Hematopoietic multipotent progenitor cell treated with erythropoietin and hydrocortisone succinate and interleukin-3 and kit ligand, for 8 days (in vitro differentiated cells): ENCODE measurements around the gene CLK4.

Experiments used
- DNase-seq: peaks from one replicate; pipeline ENCODE4 v3.0.0-alpha.2; 2015

CLK4 gene

GRCh38 chr5:178626484-178627258 is at the start of gene CLK4:
Gene CLK4, minus strand, starts transcription at chr5:178627050. Its CDS starts 3,634 bp downstream, at chr5:178623416.
- peak; percentile 95 for DNase-seq

DNA sequence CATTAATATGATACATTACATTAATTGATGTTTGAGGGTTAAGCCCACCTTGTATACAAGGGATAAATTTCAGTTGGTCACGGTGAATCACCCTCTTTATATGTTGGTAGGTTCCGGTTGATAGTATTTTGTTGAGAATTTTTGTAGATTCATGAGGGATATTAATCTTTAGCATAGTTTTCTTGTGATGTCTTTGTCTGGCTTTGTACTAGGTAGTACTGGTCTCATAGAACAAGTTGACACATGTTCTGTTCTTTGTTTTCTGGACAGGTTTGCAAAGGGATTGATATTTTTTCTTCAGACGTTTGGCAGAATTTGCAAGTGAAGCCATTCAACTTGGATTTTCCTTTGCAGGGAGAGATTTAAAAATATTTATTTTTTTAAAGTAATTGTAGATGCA is 49.1 kb upstream of the CLK4 start:
- no peak for DNase-seq

DNA sequence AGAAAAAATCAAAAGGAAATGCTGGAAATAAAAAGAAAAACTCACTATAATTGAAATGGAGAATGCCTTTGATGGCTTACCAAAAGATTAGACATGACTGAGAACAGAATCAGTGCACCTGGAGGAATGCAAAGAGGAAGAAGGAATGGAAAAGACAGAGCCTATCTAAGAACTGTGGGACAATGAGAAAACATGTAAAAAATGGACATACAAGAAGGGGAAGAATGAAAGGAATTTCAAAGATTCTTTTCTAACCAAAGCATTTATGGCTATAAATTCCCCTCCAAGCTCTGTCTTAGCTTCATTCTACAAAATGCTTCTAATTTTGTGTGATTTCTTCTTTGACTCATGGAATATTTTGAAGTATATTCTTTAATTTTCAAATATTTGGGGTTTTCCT is 47.5 kb upstream of the CLK4 start:
- no peak for DNase-seq

GRCh38 chr5:178673801-178674295 is 47.0 kb upstream of the CLK4 start:
- DNase-seq = no peak

DNA sequence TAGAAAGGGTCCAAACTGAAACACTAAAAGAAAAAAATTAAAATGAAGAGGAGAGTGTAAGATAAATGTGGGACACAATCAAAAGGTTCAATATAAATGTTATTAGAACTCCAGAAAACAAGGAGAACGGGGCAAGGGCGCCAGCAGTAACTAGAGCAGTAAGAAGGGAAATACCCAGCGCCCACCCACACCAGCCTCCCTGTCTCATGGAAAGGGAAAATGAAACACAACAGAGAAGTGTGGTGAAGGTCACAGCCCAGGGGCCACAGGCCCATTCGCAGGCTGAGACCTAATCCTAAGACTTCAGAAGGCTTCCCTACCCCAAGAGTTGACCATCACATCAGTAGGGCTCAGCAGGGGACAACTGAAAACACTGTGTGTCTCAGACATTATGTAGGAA is 45.8 kb upstream of the CLK4 start:
- DNase-seq = no peak

GRCh38 chr5:178671602-178672144 is 44.8 kb upstream of the CLK4 start:
- no peak for DNase-seq

GRCh38 chr5:178670351-178670885 is 43.6 kb upstream of the CLK4 start:
- no peak for DNase-seq

- DNase-seq = peak; percentile 34
Observed at GRCh38 chr5:178668579-178668978, 41.7 kb upstream of the CLK4 start.

- no peak for DNase-seq
Observed at GRCh38 chr5:178667688-178668087, 40.8 kb upstream of the CLK4 start.

- DNase-seq = no peak
Observed at GRCh38 chr5:178667101-178667500, 40.3 kb upstream of the CLK4 start.

GRCh38 chr5:178664141-178664540 is 37.3 kb upstream of the CLK4 start:
- no peak for DNase-seq

DNA sequence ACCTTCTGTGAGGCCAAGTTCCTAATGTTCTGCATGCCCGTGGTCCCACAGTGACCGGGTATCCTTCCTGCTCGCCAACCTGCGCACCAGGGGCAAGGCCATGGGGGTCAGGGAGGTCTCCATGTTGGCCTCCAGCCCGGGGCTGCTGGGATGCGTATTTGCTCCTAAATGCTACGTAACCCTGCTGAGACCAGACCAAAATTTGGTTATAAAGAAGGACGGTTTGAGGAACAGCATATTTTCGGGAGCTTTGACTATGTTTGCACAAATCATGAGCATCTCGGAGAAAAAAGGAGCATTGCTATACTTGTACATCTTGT is 35.7 kb upstream of the CLK4 start:
- DNase-seq = no peak

DNA sequence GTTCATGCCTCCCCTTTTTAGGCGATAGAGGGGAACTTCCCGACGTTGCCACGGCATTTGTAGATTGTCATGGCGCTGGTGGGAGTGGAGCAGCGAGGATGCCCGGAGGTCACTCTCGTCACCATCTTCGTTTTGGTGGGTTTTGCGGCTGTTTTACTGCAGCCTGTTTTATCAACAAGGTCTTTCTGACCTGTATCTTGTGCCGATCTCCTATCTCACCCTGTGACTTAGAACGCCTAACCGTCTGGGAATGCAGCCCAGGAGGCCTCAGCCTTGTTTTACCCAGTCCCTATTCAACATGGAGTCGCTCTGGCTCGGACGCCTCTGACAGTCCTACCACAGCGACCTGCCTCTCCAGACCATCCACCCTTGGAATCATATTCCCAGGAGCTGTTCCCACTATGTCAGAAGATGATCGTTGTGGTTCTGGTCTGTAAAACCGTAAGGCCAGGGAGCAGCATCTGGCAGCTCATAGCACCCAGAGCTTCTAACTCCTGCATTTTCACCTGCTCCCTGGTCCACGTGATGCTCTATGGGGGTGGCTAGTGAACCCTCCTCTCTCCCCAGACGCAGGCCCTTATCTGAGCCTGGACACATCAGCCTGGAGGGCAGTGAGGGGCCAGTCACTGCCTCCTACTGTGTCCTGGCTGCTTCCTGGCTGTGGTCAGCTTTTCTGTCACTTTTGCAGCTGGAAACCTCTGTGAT is 35.1 kb upstream of the CLK4 start:
- DNase-seq = no peak

DNA sequence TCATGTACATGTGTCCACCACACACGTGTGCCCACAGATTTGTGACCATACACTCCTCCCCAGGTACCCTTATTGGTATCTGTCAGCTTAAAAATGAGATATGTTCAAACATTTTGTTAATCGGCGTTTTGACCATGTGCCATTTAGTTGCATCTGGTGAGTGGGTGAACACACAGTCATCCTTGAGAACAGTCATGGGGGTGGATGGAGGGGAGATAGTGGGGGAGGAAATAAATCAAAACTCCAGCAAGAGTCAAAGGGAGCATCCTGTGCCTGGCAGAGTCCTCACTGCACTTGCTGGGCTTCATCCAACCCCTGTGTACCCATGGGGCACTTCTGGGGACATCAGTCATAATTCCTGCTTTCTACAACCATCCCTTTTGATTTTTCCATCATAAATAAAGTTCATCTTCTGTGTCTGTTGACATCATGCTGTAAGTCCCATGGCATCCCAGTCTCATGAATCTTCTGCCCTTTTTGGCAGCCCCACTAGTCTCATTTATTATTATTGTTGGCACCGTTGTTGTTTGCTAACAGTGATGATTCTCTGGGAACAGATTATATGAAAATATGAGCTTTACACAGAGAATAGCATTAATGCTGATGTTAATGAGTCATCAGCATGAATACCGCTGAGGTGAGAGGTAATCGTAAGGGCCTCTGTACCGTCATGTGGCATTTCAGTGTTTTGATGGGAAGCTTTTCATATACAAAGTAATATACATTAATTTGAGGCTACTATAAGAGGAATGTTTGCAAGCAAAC is 24.4 kb upstream of the CLK4 start:
- DNase-seq = no peak

GRCh38 chr5:178650214-178650613 is 23.4 kb upstream of the CLK4 start:
- DNase-seq = no peak

- no peak for DNase-seq
Observed at GRCh38 chr5:178649580-178649979, 22.7 kb upstream of the CLK4 start.

DNA sequence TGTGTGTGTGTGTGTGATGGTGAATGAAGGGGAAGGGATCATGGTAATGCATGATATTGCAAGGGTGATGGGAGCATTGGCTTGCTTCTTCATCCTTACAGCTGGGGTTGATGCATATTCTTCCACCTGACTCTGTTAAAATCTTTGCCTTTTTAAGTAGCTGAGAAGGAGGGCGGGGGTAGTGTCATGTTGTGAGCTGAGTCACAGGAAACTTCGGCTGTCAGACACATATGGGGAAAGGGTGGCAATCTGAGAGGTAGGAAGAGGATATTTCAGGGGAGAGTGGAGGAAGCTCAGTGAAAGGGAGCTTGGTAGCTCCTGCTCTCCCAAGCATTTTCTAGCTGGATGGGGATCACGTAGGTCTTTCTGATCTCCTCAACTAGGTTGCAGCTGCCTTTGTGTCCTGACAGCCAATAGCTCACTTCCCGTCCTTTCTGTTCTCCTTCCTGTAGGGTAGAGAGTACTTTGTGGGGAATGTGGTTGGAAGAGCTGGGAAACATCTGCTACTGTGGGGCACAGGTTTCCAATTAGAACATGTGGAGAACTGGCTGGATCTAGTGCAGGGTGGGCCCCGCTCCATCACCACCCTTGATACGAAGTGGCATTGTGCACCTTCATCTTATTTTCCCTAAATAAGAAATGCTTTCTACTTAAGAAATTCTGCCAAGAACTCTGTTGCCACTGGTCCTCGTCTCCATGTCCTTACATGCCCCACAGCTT is 18.1 kb upstream of the CLK4 start:
- DNase-seq = no peak

- no peak for DNase-seq
Observed at GRCh38 chr5:178642351-178642909, 15.6 kb upstream of the CLK4 start.

GRCh38 chr5:178641711-178642110 is 14.9 kb upstream of the CLK4 start:
- no peak for DNase-seq

GRCh38 chr5:178640331-178641045 is 13.6 kb upstream of the CLK4 start:
- DNase-seq = no peak

DNA sequence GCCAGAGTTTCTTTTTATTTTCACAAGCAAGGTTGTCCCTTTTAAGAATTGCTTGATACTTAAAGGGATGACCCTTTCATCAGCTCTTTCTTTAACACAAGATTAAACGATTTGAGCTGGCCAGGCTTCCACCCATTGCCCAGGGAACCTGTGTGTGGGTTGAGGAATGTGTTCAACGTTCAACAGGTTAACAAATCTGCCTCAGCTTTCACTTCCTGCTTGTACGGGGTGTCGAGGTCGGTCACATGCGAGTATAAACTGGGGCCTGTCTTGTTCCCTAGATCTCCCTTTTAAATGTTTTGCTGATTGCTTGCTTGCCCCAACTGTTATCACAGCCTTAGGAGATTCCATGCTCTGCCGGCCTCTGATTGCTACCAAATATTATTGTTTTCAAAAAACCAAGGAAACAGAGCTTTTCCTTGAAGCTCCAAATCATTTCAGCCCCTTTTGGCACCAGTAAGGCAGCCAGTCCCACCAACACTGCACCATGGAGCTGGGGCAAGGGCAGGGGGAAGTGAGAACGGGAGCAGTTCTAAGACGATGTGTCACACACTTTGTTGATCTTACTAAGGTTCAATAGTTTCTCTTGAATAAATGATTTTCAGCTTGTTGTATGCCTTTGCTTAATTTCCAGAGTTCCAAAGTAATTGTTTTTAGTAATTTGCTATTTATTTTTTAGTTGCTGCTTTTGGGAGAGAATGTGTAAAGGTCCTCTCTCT is 10.7 kb upstream of the CLK4 start:
- no peak for DNase-seq
